Measurements from ENCODE around the gene CDH3. TPM values are rescaled to one million over a fixed set of nuclear protein-coding genes. Genes with fewer than 3 reads are reported as not detected.

Gene CDH3
- total RNA-seq, 2 donors from 2014 or later: 2.9 to 3.4 TPM

GRCh38 chr16:68728523-68728922 lies 83.4 kb downstream of the CDH3 start:
- no peak for DNase-seq (ENCODE audit: low spot score)
- intact Hi-C loops (cut with DNase I): loop anchor here in 1 of 2 donors (10.0 kb wide), 1 partner anchor 1206 kb away; no protein-coding TSS in a partner anchor

- no peak for DNase-seq (ENCODE audit: low spot score)
- intact Hi-C loops (cut with DNase I): no loop called here
These were observed 86.5 kb downstream of the CDH3 start for GRCh38 chr16:68731637-68732036.

GRCh38 chr16:68732042-68732680 lies 87.1 kb downstream of the CDH3 start:
- intact Hi-C loops (cut with DNase I): no loop called here
- no peak for DNase-seq (ENCODE audit: low spot score)

GRCh38 chr16:68732741-68733399 lies 87.8 kb downstream of the CDH3 start:
- intact Hi-C loops (cut with DNase I): no loop called here
- no peak for DNase-seq (ENCODE audit: low spot score)

- no peak for DNase-seq (ENCODE audit: low spot score)
- intact Hi-C loops (cut with DNase I): no loop called here
These were observed 88.5 kb downstream of the CDH3 start for GRCh38 chr16:68733570-68733969.

- intact Hi-C loops (cut with DNase I): no loop called here
These were observed 89.7 kb downstream of the CDH3 start for GRCh38 chr16:68734782-68735181.

GRCh38 chr16:68736561-68736960 lies 91.5 kb downstream of the CDH3 start:
- no peak for DNase-seq (ENCODE audit: low spot score)
- intact Hi-C loops (cut with DNase I): no loop called here

More at GRCh38 chr16:68734782-68735181, 89.7 kb downstream of the CDH3 start:
- DNase-seq (ENCODE audit: low spot score): no peak

GRCh38 chr16:68737046-68737729 lies 92.1 kb downstream of the CDH3 start, which contains the start of gene CDH1:
CDH1 (plus strand) TSS chr16:68737292; CDS start chr16:68737416, 124 bp downstream.
- intact Hi-C loops (cut with DNase I): no loop called here
- DNase-seq (ENCODE audit: low spot score): no peak

GRCh38 chr16:68737730-68738629 lies 92.9 kb downstream of the CDH3 start:
- intact Hi-C loops (cut with DNase I): no loop called here
- DNase-seq (ENCODE audit: low spot score): no peak

- intact Hi-C loops (cut with DNase I): no loop called here
- DNase-seq (ENCODE audit: low spot score): no peak
These were observed 95.0 kb downstream of the CDH3 start for GRCh38 chr16:68739964-68740627.

GRCh38 chr16:68740628-68741346 lies 95.7 kb downstream of the CDH3 start:
- no peak for DNase-seq (ENCODE audit: low spot score)
- intact Hi-C loops (cut with DNase I): no loop called here

GRCh38 chr16:68743664-68744063 lies 98.6 kb downstream of the CDH3 start:
- intact Hi-C loops (cut with DNase I): no loop called here
- no peak for DNase-seq (ENCODE audit: low spot score)

- intact Hi-C loops (cut with DNase I): no loop called here
- no peak for DNase-seq (ENCODE audit: low spot score)
These were observed 99.7 kb downstream of the CDH3 start for GRCh38 chr16:68744744-68745280.

- no peak for DNase-seq (ENCODE audit: low spot score)
These were observed 101.8 kb downstream of the CDH3 start for GRCh38 chr16:68746951-68747350.

GRCh38 chr16:68749432-68749831 lies 104.3 kb downstream of the CDH3 start:
- intact Hi-C loops (cut with DNase I): no loop called here
- no peak for DNase-seq (ENCODE audit: low spot score)

More at GRCh38 chr16:68746951-68747350, 101.8 kb downstream of the CDH3 start:
- intact Hi-C loops (cut with DNase I): no loop called here
